A549 (cell line): ENCODE results near the gene MEX3C. TPM values are rescaled to one million over a fixed set of nuclear protein-coding genes. Genes with fewer than 3 reads are reported as not detected.

Experiments used
- ATAC-seq, 2 experiments: fragments of 200-7000 bp in 1 of 2; fragments of >200 bp in 1 of 2; cut with Nextera tagmentation in 1 of 2; cut with Tn5 transposase in 1 of 2; 3 replicates each; pipeline versions ENCODE4 v1.8.0 to v1.9.1; 2018 to 2020; ENCODE audit warnings: mild to moderate bottlenecking in 1 of 2, moderate library complexity in 1 of 2
- CTCF ChIA-PET: fragments of 300-600 bp; sonication (Branson Sonifier 250); formaldehyde crosslinking; extraction: SDS; loops from one replicate; lab custom pipeline; 2021; ENCODE audit warnings: antibody characterized with exemption, inconsistent platforms; lab: Yijun Ruan, JAX
- POLR2A ChIA-PET: fragments of 350-600 bp; formaldehyde crosslinking; extraction: SDS; loops from one replicate; lab custom pipeline; 2021; ENCODE audit warnings: antibody characterized with exemption, inconsistent platforms; lab: Yijun Ruan, JAX
- DNase-seq, 2 experiments: peaks; one replicate each; pipeline versions ENCODE4 v3.0.0 to v3.0.0-alpha.2; 2011 to 2016; ENCODE audit warnings: low read depth in 1 of 2, low spot score in 1 of 2
- FAIRE-seq: peaks from 2 replicates; lab custom pipeline; 2011; peaks lifted over from hg19 to GRCh38; lab: Jason Lieb, UNC
- H3K27ac ChIP-seq, 2 experiments: fragments of >200 bp; sonication (Bioruptor Twin); formaldehyde crosslinking; 3 replicates each; pipeline ENCODE4 v1.5.1; 2016 to 2017
- H3K4me1 ChIP-seq: fragments of >200 bp; sonication (Bioruptor Twin); formaldehyde crosslinking; 3 replicates; pipeline ENCODE4 v1.6.1; 2016
- H3K4me2 ChIP-seq: fragments of >200 bp; sonication (Bioruptor Twin); formaldehyde crosslinking; 3 replicates; pipeline ENCODE4 v1.6.1; 2016
- H3K4me3 ChIP-seq: fragments of >200 bp; sonication (Bioruptor Twin); formaldehyde crosslinking; 3 replicates; pipeline ENCODE4 v1.5.1; 2016
- H3K9me3 ChIP-seq: fragments of >200 bp; sonication (Bioruptor Twin); formaldehyde crosslinking; 3 replicates; pipeline ENCODE4 v1.6.1; 2016
- ATOH8 ChIP-seq: fragments of 250-450 bp; sonication (Bioruptor Pico); IDR thresholded peaks from 2 replicates; pipeline ENCODE4 v1.5.0; 2020; ENCODE audit warnings: low read depth, mild to moderate bottlenecking, moderate library complexity
- BHLHE40 ChIP-seq: IDR thresholded peaks from 2 replicates; pipeline ENCODE4 v1.6.1; 2012; ENCODE audit warnings: low read depth, low read length, inconsistent platforms
- CBX2 ChIP-seq: fragments of 200-600 bp; sonication (generic); IDR thresholded peaks from 2 replicates; pipeline ENCODE4 v1.6.1; 2016; ENCODE audit warnings: low read depth, mild to moderate bottlenecking, borderline replicate concordance
- CBX8 ChIP-seq: fragments of 200-600 bp; sonication (generic); IDR thresholded peaks from 2 replicates; pipeline ENCODE4 v1.6.1; 2016
- CHD2 ChIP-seq: fragments of 150-350 bp; IDR thresholded peaks from 2 replicates; pipeline ENCODE4 v1.6.1; 2014; ENCODE audit warnings: low read length; ENCODE audit not compliant: partially characterized antibody
- E2F6 ChIP-seq: IDR thresholded peaks from 2 replicates; pipeline ENCODE4 v1.6.1; 2012; ENCODE audit warnings: low read depth, borderline replicate concordance
- EHMT2 ChIP-seq: fragments of 200-600 bp; sonication (generic); IDR thresholded peaks from 2 replicates; pipeline ENCODE4 v1.6.1; 2016; ENCODE audit warnings: antibody characterized with exemption, low read depth, mild to moderate bottlenecking, moderate library complexity
- ESRRA ChIP-seq: fragments of 150-350 bp; IDR thresholded peaks from 2 replicates; pipeline ENCODE4 v1.6.1; 2014; ENCODE audit warnings: mild to moderate bottlenecking, low read length, borderline replicate concordance
- HES2 ChIP-seq: fragments of >200 bp; sonication (Bioruptor Twin); formaldehyde crosslinking; IDR thresholded peaks from 2 replicates; pipeline ENCODE4 v1.6.1; 2016
- HOXA7 ChIP-seq: fragments of 250-450 bp; sonication (Bioruptor Pico); IDR thresholded peaks from 2 replicates; pipeline ENCODE4 v1.5.0; 2020; ENCODE audit warnings: mild to moderate bottlenecking, moderate library complexity
- HOXB13 ChIP-seq: fragments of 250-450 bp; sonication (Bioruptor Pico); IDR thresholded peaks from 2 replicates; pipeline ENCODE4 v1.5.0; 2020; ENCODE audit warnings: low read depth, mild to moderate bottlenecking, moderate library complexity
- JUN ChIP-seq, 2 experiments: fragments of >200 bp; sonication (Bioruptor Twin); formaldehyde crosslinking; IDR thresholded peaks; 2 replicates in 1 of 2; 3 replicates in 1 of 2; pipeline ENCODE4 v1.6.1; 2016 to 2017
- MAFK ChIP-seq: fragments of 450-650 bp; IDR thresholded peaks from 2 replicates; pipeline ENCODE4 v1.6.1; 2014; ENCODE audit not compliant: partially characterized antibody
- MAZ ChIP-seq: fragments of 150-350 bp; IDR thresholded peaks from 2 replicates; pipeline ENCODE4 v1.6.1; 2014; ENCODE audit warnings: antibody characterized with exemption, low read depth, low read length, borderline replicate concordance
- NFE2L2 ChIP-seq: fragments of 150-350 bp; conservative IDR thresholded peaks from 2 replicates; pipeline ENCODE4 v1.6.1; 2014; ENCODE audit warnings: low read length
- NPAS2 ChIP-seq: fragments of 250-450 bp; sonication (Bioruptor Pico); IDR thresholded peaks from 2 replicates; pipeline ENCODE4 v1.8.0; 2022; ENCODE audit warnings: mild to moderate bottlenecking, moderate library complexity, borderline replicate concordance
- PBX3 ChIP-seq: IDR thresholded peaks from 2 replicates; pipeline ENCODE4 v1.6.1; 2012
- SMC3 ChIP-seq: fragments of >200 bp; sonication (Bioruptor Twin); formaldehyde crosslinking; IDR thresholded peaks from 3 replicates; pipeline ENCODE4 v1.6.1; 2018; ENCODE audit warnings: inconsistent platforms
- TFCP2L1 ChIP-seq: fragments of 250-450 bp; sonication (Bioruptor Pico); IDR thresholded peaks from 2 replicates; pipeline ENCODE4 v1.5.0; 2021; ENCODE audit warnings: mild to moderate bottlenecking
- TP53 ChIP-seq: fragments of 250-450 bp; sonication (Bioruptor Pico); IDR thresholded peaks from 2 replicates; pipeline ENCODE4 v1.5.0; 2021; ENCODE audit warnings: mild to moderate bottlenecking, moderate library complexity
- USF2 ChIP-seq: fragments of 450-650 bp; IDR thresholded peaks from 2 replicates; pipeline ENCODE4 v1.6.1; 2014; ENCODE audit warnings: antibody characterized with exemption
- ZC3H11A ChIP-seq: fragments of 450-650 bp; IDR thresholded peaks from 2 replicates; pipeline ENCODE4 v1.6.1; 2014; ENCODE audit warnings: antibody characterized with exemption, mild to moderate bottlenecking
- ZFP36 ChIP-seq: fragments of 450-650 bp; IDR thresholded peaks from 2 replicates; pipeline ENCODE4 v1.6.1; 2014; ENCODE audit warnings: borderline replicate concordance; ENCODE audit not compliant: partially characterized antibody
- WGBS: methylation state at CpG from one replicate; pipeline ENCODE4 v1.1.6; 2017; ENCODE audit errors: missing lambda C conversion rate; 5-methylcytosine and 5-hydroxymethylcytosine counted together
- polyA plus RNA-seq, 4 experiments: library from polyadenylated mRNA; depleted of rRNA in 3 of 4; stranded (reverse); fragments of >200 nt; fragmentation: RNase III in 1 of 4; extraction: RNeasy Plus Mini Kit Qiagen cat#74134 plus additional on column Dnase treatment in 1 of 4; gene quantifications; 2 replicates in 3 of 4; 3 replicates in 1 of 4; pipeline ENCODE4 v1.2.3, GENCODE V29; 2011 to 2017

MEX3C gene
- polyA plus RNA-seq, 2 of the 4 experiments (the other 2 are of a cell fraction), result 17.2 to 48.5 TPM

- peak overlapping the region; percentile 86 for H3K4me2 ChIP-seq
- ATAC-seq (peak; percentile 75 to 84), DNase-seq (peak in 1 of 2 experiments; percentile 24), FAIRE-seq (no peak)
- no peak for TF ChIP-seq BHLHE40
- TF ChIP-seq JUN (IDR thresholded peaks at IDR 0.05), result peak in 1 of 2 experiments; percentile 10; a peak in 2 of 5 replicates
- H3K9me3 ChIP-seq, result no peaks in the 10 kb centered on the region
- POLR2A ChIA-PET, result interaction anchor here (0.6 to 2.9 kb wide), 19 partner anchors 9 to 555 kb away, joined by 3 to 24 read pairs (median 6); partner anchors contain the start of genes ELAC1 and SMAD4
- peak overlapping the region; percentile 99 for H3K4me3 ChIP-seq
- CTCF ChIA-PET, result interaction anchor here (0.6 to 1.0 kb wide), 3 partner anchors 30 to 417 kb away, joined by 3 read pairs; no protein-coding TSS in a partner anchor
- 7% methylated on average over 3 of the region's 102 CpGs for WGBS
- H3K4me1 ChIP-seq, result peaks cover 28% of the 10 kb centered on the region
- peak overlapping the region; percentile 99 to 100 for H3K27ac ChIP-seq
Observed at GRCh38 chr18:51196811-51197660, 445 bp downstream of the MEX3C start.

GRCh38 chr18:51196118-51196810 is 1.2 kb downstream of the MEX3C start:
- TF ChIP-seq EHMT2, result no peak
- no peak for TF ChIP-seq MAZ
- no peak for TF ChIP-seq USF2
- no peak for TF ChIP-seq CBX8
- TF ChIP-seq MAFK, result no peak
- no peak for TF ChIP-seq ZFP36
- TF ChIP-seq CBX2, result no peak
- no peak for TF ChIP-seq CHD2
- TF ChIP-seq TP53 (CRISPR knock-in tag), result no peak
- TF ChIP-seq TFCP2L1 (CRISPR knock-in tag), result no peak
- no peak for TF ChIP-seq ZC3H11A
- no peak for TF ChIP-seq ESRRA
- TF ChIP-seq HOXB13 (CRISPR knock-in tag), result no peak
- TF ChIP-seq HOXA7 (CRISPR knock-in tag), result no peak
- TF ChIP-seq, all 56 proteins: peak for 0
- H3K4me3 ChIP-seq, result peak overlapping the region; percentile 99
- WGBS, result 4% methylated on average over 15 of the region's 67 CpGs
- CTCF ChIA-PET, result interaction anchor here (0.6 to 1.6 kb wide), 3 partner anchors 30 to 85 kb away, joined by 3 to 4 read pairs (median 3); no protein-coding TSS in a partner anchor
- no peaks in the 10 kb centered on the region for H3K9me3 ChIP-seq
- ATAC-seq, result peak; percentile 1 to 12; a peak in 3 of 6 replicates
- DNase-seq, result peak in 1 of 2 experiments; percentile 7
- H3K4me1 ChIP-seq, result peaks cover 34% of the 10 kb centered on the region
- POLR2A ChIA-PET, result interaction anchor here (0.6 to 2.9 kb wide), 9 partner anchors 24 to 421 kb away, joined by 3 to 24 read pairs (median 9); no protein-coding TSS in a partner anchor
- H3K27ac ChIP-seq, result peak overlapping the region; percentile 99 to 100
- peak overlapping the region; percentile 86 for H3K4me2 ChIP-seq
- no peak for FAIRE-seq

- Histone ChIP-seq H3K27ac (peak overlapping the region; percentile 99 to 100), H3K4me3 (peak overlapping the region; percentile 99), H3K4me1 (peaks cover 36% of the 10 kb centered on the region), H3K9me3 (no peaks in the 10 kb centered on the region), H3K4me2 (peak overlapping the region; percentile 86)
- CTCF ChIA-PET, result interaction anchor here (1.0 to 1.6 kb wide), 2 partner anchors 29 to 40 kb away, joined by 3 to 4 read pairs; no protein-coding TSS in a partner anchor
- DNase-seq, result peak; percentile 18 to 54
- ATAC-seq, result peak in 1 of 2 experiments; percentile 20; a peak in 1 of 6 replicates
- WGBS, result 1% methylated on average over 13 of the region's 13 CpGs
- POLR2A ChIA-PET, result interaction anchor here (0.6 to 2.9 kb wide), 2 partner anchors 45 to 61 kb away, joined by 4 to 9 read pairs; no protein-coding TSS in a partner anchor
- TF ChIP-seq JUN (IDR thresholded peaks at IDR 0.05) (no peak), NPAS2 (CRISPR knock-in tag) (no peak), ATOH8 (CRISPR knock-in tag) (no peak), ZC3H11A (no peak), NFE2L2 (no peak), E2F6 (no peak), SMC3 (no peak), HES2 (no peak), HOXA7 (CRISPR knock-in tag) (no peak), PBX3 (no peak)
- FAIRE-seq, result no peak
Observed at GRCh38 chr18:51195451-51196117, 1.9 kb downstream of the MEX3C start.
